Measurements from ENCODE around the gene CCDC86.
A peak's percentile ranks its signal among the peaks of the same experiment; 100 is the strongest.

Gene CCDC86

GRCh38 chr11:60872124-60872960 is 30.4 kb downstream of the CCDC86 start:
- POLR2A ChIA-PET, result interaction anchor here (0.7 to 0.9 kb wide), 2 partner anchors 11 to 15 kb away, joined by 3 to 4 read pairs; no protein-coding TSS in a partner anchor
- no peak overlapping the region for H3K4me3 ChIP-seq (ENCODE audit: low read depth, low read length)

GRCh38 chr11:60872961-60873524 is 31.1 kb downstream of the CCDC86 start:
- ChIA-PET POLR2A (interaction anchor here (0.7 kb wide), 1 partner anchor 15 kb away, joined by 4 read pairs; no protein-coding TSS in a partner anchor), CTCF (interaction anchor here (1.2 to 4.5 kb wide), 8 partner anchors 8 to 41 kb away, joined by 3 to 17 read pairs (median 5); no protein-coding TSS in a partner anchor)
- TF ChIP-seq CTCF (IDR thresholded peaks at IDR 0.05; ENCODE audit: insufficient read depth, low read length, missing control alignments), result no peak
- peak; percentile 40 for DNase-seq (ENCODE audit: low read depth, low spot score)
- no peak overlapping the region for H3K4me3 ChIP-seq (ENCODE audit: low read depth, low read length)

More at GRCh38 chr11:60872124-60872960, 30.4 kb downstream of the CCDC86 start:
- no peak for TF ChIP-seq CTCF (IDR thresholded peaks at IDR 0.05; ENCODE audit: insufficient read depth, low read length, missing control alignments)
- CTCF ChIA-PET, result interaction anchor here (1.0 to 4.5 kb wide), 10 partner anchors 9 to 29 kb away, joined by 3 to 15 read pairs (median 5); partner anchors contain the start of gene PTGDR2
- DNase-seq (ENCODE audit: low read depth, low spot score), result no peak

GRCh38 chr11:60873533-60873932 is 31.6 kb downstream of the CCDC86 start:
- ChIA-PET CTCF (interaction anchor here (1.6 to 4.5 kb wide), 4 partner anchors 14 to 42 kb away, joined by 5 to 17 read pairs (median 16); no protein-coding TSS in a partner anchor), POLR2A (no interaction called here)
- no peak for DNase-seq (ENCODE audit: low read depth, low spot score)

GRCh38 chr11:60874421-60875365 is 32.8 kb downstream of the CCDC86 start:
- no peak for DNase-seq (ENCODE audit: low read depth, low spot score)
- TF ChIP-seq CTCF (IDR thresholded peaks at IDR 0.05; ENCODE audit: insufficient read depth, low read length, missing control alignments), result no peak
- H3K4me3 ChIP-seq (ENCODE audit: low read depth, low read length), result no peak overlapping the region
- CTCF ChIA-PET, result interaction anchor here (1.6 to 3.9 kb wide), 4 partner anchors 13 to 43 kb away, joined by 7 to 17 read pairs (median 15); no protein-coding TSS in a partner anchor
- POLR2A ChIA-PET, result no interaction called here

More at GRCh38 chr11:60873533-60873932, 31.6 kb downstream of the CCDC86 start:
- H3K4me3 ChIP-seq (ENCODE audit: low read depth, low read length), result no peak overlapping the region
- no peak for TF ChIP-seq CTCF (IDR thresholded peaks at IDR 0.05; ENCODE audit: insufficient read depth, low read length, missing control alignments)

- no peak for TF ChIP-seq CTCF (IDR thresholded peaks at IDR 0.05; ENCODE audit: insufficient read depth, low read length, missing control alignments)
- no peak overlapping the region for H3K4me3 ChIP-seq (ENCODE audit: low read depth, low read length)
- ChIA-PET CTCF (interaction anchor here (1.6 to 3.9 kb wide), 4 partner anchors 12 to 44 kb away, joined by 7 to 17 read pairs (median 15); no protein-coding TSS in a partner anchor), POLR2A (no interaction called here)
- DNase-seq (ENCODE audit: low read depth, low spot score), result no peak
Observed at GRCh38 chr11:60875366-60876167, 33.7 kb downstream of the CCDC86 start.

All from AG04449 (cell line).